Tibial nerve (tissue), 4 donors: ENCODE measurements around the gene TSSK2. TPM values are rescaled to one million over a fixed set of nuclear protein-coding genes. Genes with fewer than 3 reads are reported as not detected.

Source experiments
- DNase-seq, 2 donors: peaks; one replicate each; pipeline ENCODE4 v3.0.0-alpha.2; 2019; ENCODE audit warnings: low spot score in 2 of 2
- H3K27ac ChIP-seq, 4 donors: fragments of 200-600 bp; sonication (generic) in 3 of 4; one replicate each; pipeline ENCODE4 v1.5.1; 2017 to 2019; ENCODE audit warnings: mild to moderate bottlenecking in 1 of 4
- H3K27me3 ChIP-seq, 2 donors: fragments of 200-600 bp; sonication (generic) in 1 of 2; one replicate each; pipeline versions ENCODE4 v1.5.1 to v1.6.0; 2017 to 2019
- H3K36me3 ChIP-seq, 3 donors: fragments of 200-600 bp; sonication (generic); one replicate each; pipeline ENCODE4 v1.5.1; 2018 to 2019
- H3K4me1 ChIP-seq, 4 donors: fragments of 200-600 bp; sonication (generic) in 3 of 4; one replicate each; pipeline ENCODE4 v1.5.1; 2017 to 2019
- H3K4me3 ChIP-seq, 4 donors: fragments of 200-600 bp; sonication (generic) in 3 of 4; one replicate each; pipeline ENCODE4 v1.5.1; 2017 to 2019; ENCODE audit warnings: mild to moderate bottlenecking in 1 of 4, moderate library complexity in 1 of 4
- H3K9me3 ChIP-seq, 4 donors: fragments of 200-600 bp; sonication (generic) in 3 of 4; one replicate each; pipeline ENCODE4 v1.5.1; 2017 to 2019
- CTCF ChIP-seq, 5 experiments: fragments of 200-600 bp in 3 of 5; fragments of 450-650 bp in 2 of 5; sonication (generic) in 3 of 5; IDR thresholded peaks; one replicate each; pipeline ENCODE4 v1.5.1; 2016 to 2019; ENCODE audit warnings: antibody characterized with exemption in 5 of 5, mild to moderate bottlenecking in 3 of 5, moderate library complexity in 2 of 5
- EP300 ChIP-seq, 2 donors: sonication (generic); formaldehyde crosslinking; IDR thresholded peaks; one replicate each; pipeline ENCODE4 v1.6.1; 2017; ENCODE audit warnings: antibody characterized with exemption in 2 of 2, mild to moderate bottlenecking in 1 of 2
- POLR2A ChIP-seq, 2 donors: fragments of 450-650 bp; IDR thresholded peaks; one replicate each; pipeline ENCODE4 v1.6.1; 2017; ENCODE audit warnings: antibody characterized with exemption in 2 of 2, mild to moderate bottlenecking in 2 of 2, moderate library complexity in 2 of 2
- WGBS, 2 donors: methylation state at CpG; one replicate each; pipeline ENCODE4 v1.1.5; 2018; 5-methylcytosine and 5-hydroxymethylcytosine counted together
- total RNA-seq, 4 donors: library from RNA; depleted of rRNA; stranded (reverse); fragments of >200 nt; gene quantifications; one replicate each; pipeline ENCODE4 v1.1.0, GENCODE V29; 2016

Gene TSSK2
- total RNA-seq, 4 donors from 2014 or later: 0.30 TPM; not detected in 3

GRCh38 chr22:19126309-19127273 is 4.5 kb upstream of the TSSK2 start:
- Histone ChIP-seq H3K4me1 (peaks cover 0 to 8% (median 5%) of the 10 kb centered on the region in 4 donors), H3K27me3 (no peaks in the 10 kb centered on the region), H3K4me3 (no peak overlapping the region), H3K27ac (no peak overlapping the region), H3K9me3 (no peaks in the 10 kb centered on the region), H3K36me3 (peaks cover 0 to 10% (median 0%) of the 10 kb centered on the region in 3 donors)
- no peak for TF ChIP-seq POLR2A (IDR thresholded peaks at IDR 0.05)
- no peak for TF ChIP-seq CTCF (IDR thresholded peaks at IDR 0.05)
- DNase-seq: no peak
- 87 to 93% methylated on average over 18 of the region's 19 CpGs for WGBS, 2 donors

- H3K36me3 ChIP-seq: peaks cover 0 to 18% (median 0%) of the 10 kb centered on the region in 3 donors
- no peaks in the 10 kb centered on the region for H3K9me3 ChIP-seq
- peaks cover 0 to 8% (median 5%) of the 10 kb centered on the region in 4 donors for H3K4me1 ChIP-seq
- H3K27me3 ChIP-seq: no peaks in the 10 kb centered on the region
- H3K27ac ChIP-seq: no peak overlapping the region
- 87 to 88% methylated on average over 16 of the region's 16 CpGs for WGBS, 2 donors
- DNase-seq: no peak
- H3K4me3 ChIP-seq: no peak overlapping the region
- no peak for TF ChIP-seq POLR2A (IDR thresholded peaks at IDR 0.05)
- no peak for TF ChIP-seq EP300 (IDR thresholded peaks at IDR 0.05)
- no peak for TF ChIP-seq CTCF (IDR thresholded peaks at IDR 0.05)
These were observed 3.6 kb upstream of the TSSK2 start for GRCh38 chr22:19127329-19128008.

- no peak for TF ChIP-seq CTCF (IDR thresholded peaks at IDR 0.05)
- no peak for TF ChIP-seq EP300 (IDR thresholded peaks at IDR 0.05)
- no peak for TF ChIP-seq POLR2A (IDR thresholded peaks at IDR 0.05)
- Histone ChIP-seq H3K27ac (no peak overlapping the region), H3K4me1 (peaks cover 0 to 4% (median 2%) of the 10 kb centered on the region in 4 donors), H3K27me3 (no peaks in the 10 kb centered on the region), H3K9me3 (no peaks in the 10 kb centered on the region), H3K36me3 (peaks cover 0 to 24% (median 0%) of the 10 kb centered on the region in 3 donors), H3K4me3 (no peak overlapping the region)
- DNase-seq: no peak
- 72 to 85% methylated on average over 7 of the region's 7 CpGs for WGBS, 2 donors
These were observed 3.1 kb upstream of the TSSK2 start for GRCh38 chr22:19128009-19128401.

- Histone ChIP-seq H3K36me3 (peaks cover 0 to 35% (median 2%) of the 10 kb centered on the region in 3 donors), H3K27me3 (no peaks in the 10 kb centered on the region), H3K4me1 (peaks cover 0 to 2% (median 0%) of the 10 kb centered on the region in 4 donors), H3K27ac (no peak overlapping the region), H3K9me3 (no peaks in the 10 kb centered on the region), H3K4me3 (no peak overlapping the region)
- whole genome bisulfite sequencing, 2 donors: 79 to 83% methylated on average over 7 of the region's 7 CpGs
- no peak for DNase-seq
- TF ChIP-seq EP300 (IDR thresholded peaks at IDR 0.05) (no peak), CTCF (IDR thresholded peaks at IDR 0.05) (no peak), POLR2A (IDR thresholded peaks at IDR 0.05) (no peak)
These were observed 2.0 kb upstream of the TSSK2 start for GRCh38 chr22:19128946-19129727.
